Placental pericyte (primary cell): ENCODE data around the gene CSTF2. TPM values are rescaled to one million over a fixed set of nuclear protein-coding genes. Genes with fewer than 3 reads are reported as not detected.

Source experiments
- small RNA-seq: library from RNA; depleted of rRNA; stranded (forward); fragments of <200 nt; gene quantifications from one replicate; pipeline ENCODE3, GENCODE V24; 2012; ENCODE audit warnings: low replicate concordance
- total RNA-seq: library from RNA; depleted of rRNA; stranded (reverse); fragments of >200 nt; gene quantifications from 2 replicates; pipeline ENCODE4 v1.2.3, GENCODE V29; 2012

The CSTF2 gene
- 16.0 and 33.2 TPM in 2 replicates for total RNA-seq

DNA sequence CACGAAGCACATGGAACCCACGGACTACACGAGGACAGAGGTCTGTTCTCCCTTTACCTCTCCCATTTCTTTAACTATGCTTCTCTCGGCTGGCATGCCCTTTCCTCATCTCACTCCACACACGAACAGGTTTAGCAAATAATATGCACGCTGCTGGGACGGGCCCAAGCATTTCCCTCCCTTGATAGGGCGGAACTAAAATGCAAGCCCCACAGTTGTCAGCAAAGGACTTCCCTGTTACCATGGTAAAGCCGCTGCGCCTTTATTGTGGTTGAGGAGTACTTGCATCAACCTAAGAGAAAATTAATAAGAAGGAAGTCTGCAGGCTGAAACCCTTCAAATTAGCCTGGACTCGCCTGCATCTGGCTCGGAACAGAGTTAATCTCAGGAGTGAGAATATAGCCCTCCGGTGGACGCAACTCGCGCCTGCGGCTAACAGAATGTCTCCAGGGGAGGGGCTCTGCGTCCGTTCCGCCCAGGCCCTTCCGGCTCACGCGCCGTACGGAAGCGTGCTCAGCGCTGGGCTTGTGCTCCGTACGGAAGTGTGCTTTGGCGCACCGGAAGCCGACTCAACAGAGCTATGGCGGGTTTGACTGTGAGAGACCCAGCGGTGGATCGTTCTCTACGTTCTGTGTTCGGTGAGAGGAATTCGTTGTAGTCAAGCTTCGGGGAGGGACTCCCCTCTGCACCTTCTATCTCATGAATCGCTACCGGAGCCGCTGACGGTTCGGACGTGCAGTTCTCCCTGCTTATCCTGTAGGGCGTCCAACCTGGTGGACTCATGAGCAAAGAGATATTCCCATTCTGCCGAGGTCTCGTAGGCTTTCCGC is at the start of gene CSTF2:
CSTF2 (plus strand) TSS at position 555 of the 830 bp plus-strand sequence; CDS start at position 581, 26 bp downstream.

DNA sequence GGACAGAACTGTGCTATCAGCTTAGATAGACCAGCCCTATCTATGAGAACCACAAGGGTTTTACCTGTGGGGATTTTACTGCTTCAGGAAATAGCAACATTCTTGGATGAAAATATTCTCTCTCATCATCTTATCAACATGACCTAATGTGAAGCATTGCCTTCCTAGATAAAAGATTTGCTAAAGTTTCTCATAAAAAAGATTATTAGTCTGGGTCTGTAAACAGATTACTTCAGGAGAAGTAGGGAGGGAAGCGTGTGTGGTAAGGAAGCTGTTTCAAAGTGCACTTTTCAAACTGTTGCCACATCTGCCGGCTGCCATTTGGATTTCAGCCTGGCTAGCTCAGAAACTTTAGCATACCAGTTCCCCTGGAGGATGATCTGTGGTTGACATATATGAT is 54.1 kb downstream of the CSTF2 start, which contains the start of gene NOX1:
NOX1 (minus strand) TSS at position 35 of the 400 bp plus-strand sequence. CDS start 220 bp downstream, outside the sequence.

Small RNAs within 50 kb of the gene (small RNA-seq; reads per million reads assigned to genes)
- not detected for gene RF00411

Other genes starting within 250 kb of the CSTF2 start
- not detected in 2 replicates for gene TNMD, start 235.5 kb upstream of the CSTF2 start, total RNA-seq
- gene TSPAN6, start 183.6 kb upstream of the CSTF2 start, total RNA-seq, result 23.4 and 25.8 TPM in 2 replicates
- 40.9 and 73.2 TPM in 2 replicates for gene SRPX2, start 176.2 kb upstream of the CSTF2 start, total RNA-seq
- gene SYTL4, start 88.3 kb upstream of the CSTF2 start, total RNA-seq, result 3.7 and 4.0 TPM in 2 replicates
- gene NOX1, start 54.0 kb downstream of the CSTF2 start, total RNA-seq, result 0.22 TPM in 1 of 2 replicates, not detected in the other
- gene XKRX, start 108.5 kb downstream of the CSTF2 start, total RNA-seq, result 0.22 and 4.2 TPM in 2 replicates
- not detected in 2 replicates for gene ARL13A, start 149.3 kb downstream of the CSTF2 start, total RNA-seq
- gene TRMT2B, start 231.7 kb downstream of the CSTF2 start, total RNA-seq, result 9.4 and 24.3 TPM in 2 replicates